GM23338 (cell line): ENCODE data around the gene FAM177A1. TPM values are rescaled to one million over a fixed set of nuclear protein-coding genes. Genes with fewer than 3 reads are reported as not detected.

ENCODE experiments used
- ATAC-seq: fragments of 200-7000 bp; cut with Tn5 transposase; 3 replicates; pipeline ENCODE4 v1.9.1; 2020
- DNase-seq: peaks from one replicate; pipeline ENCODE4 v3.0.0-alpha.2; 2015; ENCODE audit warnings: low spot score
- H2AFZ ChIP-seq: fragments of 200-600 bp; sonication (generic); 2 replicates; pipeline ENCODE4 v1.8.0; 2016; ENCODE audit warnings: antibody characterized with exemption, mild to moderate bottlenecking, moderate library complexity
- H3F3A ChIP-seq: fragments of 200-600 bp; sonication (generic); replicated peaks from 2 replicates; pipeline ENCODE4 v1.8.0; 2017; ENCODE audit warnings: antibody characterized with exemption, mixed run types, low read depth
- H3K27ac ChIP-seq: fragments of 200-600 bp; sonication (generic); 2 replicates; pipeline ENCODE4 v1.6.1; 2016; ENCODE audit warnings: low read depth
- H3K27me3 ChIP-seq: fragments of 200-600 bp; sonication (generic); 2 replicates; pipeline ENCODE4 v1.8.0; 2016; ENCODE audit warnings: mild to moderate bottlenecking, mixed run types, moderate library complexity; ENCODE audit not compliant: insufficient read depth
- H3K36me3 ChIP-seq: fragments of 200-600 bp; sonication (generic); 2 replicates; pipeline ENCODE4 v1.8.0; 2016; ENCODE audit warnings: mild to moderate bottlenecking; ENCODE audit not compliant: insufficient read depth
- H3K4me1 ChIP-seq: fragments of 200-600 bp; sonication (generic); 2 replicates; pipeline ENCODE4 v1.8.0; 2016; ENCODE audit warnings: mild to moderate bottlenecking, moderate library complexity; ENCODE audit not compliant: insufficient read depth
- H3K4me2 ChIP-seq: fragments of 200-600 bp; sonication (generic); 2 replicates; pipeline ENCODE4 v1.7.1; 2017; ENCODE audit warnings: mixed run types
- H3K4me3 ChIP-seq: fragments of 200-600 bp; sonication (generic); 2 replicates; pipeline ENCODE4 v1.6.1; 2016; ENCODE audit warnings: mixed run types
- H3K79me2 ChIP-seq: fragments of 200-600 bp; sonication (generic); replicated peaks from 2 replicates; pipeline ENCODE4 v1.8.0; 2017; ENCODE audit warnings: mild to moderate bottlenecking; ENCODE audit not compliant: insufficient read depth
- H3K9me2 ChIP-seq: fragments of 200-600 bp; sonication (generic); 2 replicates; pipeline ENCODE4 v1.8.0; 2017; ENCODE audit not compliant: insufficient read depth
- H4K20me1 ChIP-seq: fragments of 200-600 bp; sonication (generic); replicated peaks from 2 replicates; pipeline ENCODE4 v1.8.0; 2017; ENCODE audit warnings: mild to moderate bottlenecking; ENCODE audit not compliant: insufficient read depth
- H3K27ac Mint-ChIP-seq: 2 replicates; pipeline ENCODE4 v1.8.0; 2020; ENCODE audit warnings: inconsistent platforms, mild to moderate bottlenecking, moderate library complexity, mixed read lengths
- H3K27me3 Mint-ChIP-seq: 3 replicates; pipeline ENCODE4 v1.8.0; 2022; ENCODE audit warnings: low read depth, mild to moderate bottlenecking, moderate library complexity, mixed read lengths, inconsistent platforms; ENCODE audit not compliant: insufficient read depth, poor library complexity
- H3K36me3 Mint-ChIP-seq: 3 replicates; pipeline ENCODE4 v1.8.0; 2021; ENCODE audit warnings: low read depth, mild to moderate bottlenecking, inconsistent platforms, moderate library complexity, mixed read lengths
- H3K4me1 Mint-ChIP-seq: 3 replicates; pipeline ENCODE4 v1.8.0; 2020; ENCODE audit warnings: mild to moderate bottlenecking, inconsistent platforms, mixed read lengths
- H3K4me3 Mint-ChIP-seq: 3 replicates; pipeline ENCODE4 v1.8.0; 2021; ENCODE audit warnings: moderate library complexity, mild to moderate bottlenecking, inconsistent platforms, mixed read lengths
- H3K9me3 Mint-ChIP-seq: 3 replicates; pipeline ENCODE4 v1.8.0; 2020; ENCODE audit warnings: moderate library complexity, mild to moderate bottlenecking, inconsistent platforms, mixed read lengths
- CREB1 ChIP-seq: fragments of 250-450 bp; sonication (Bioruptor Pico); IDR thresholded peaks from 2 replicates; pipeline ENCODE4 v1.5.0; 2020; ENCODE audit warnings: low read depth, mild to moderate bottlenecking, moderate library complexity
- CTCF ChIP-seq, 2 experiments: fragments of 200-600 bp in 1 of 2; sonication (generic) in 1 of 2; conservative IDR thresholded peaks; 2 replicates each; pipeline versions ENCODE4 v1.5.1 to v1.6.1; 2016 to 2017; ENCODE audit warnings: antibody characterized with exemption in 2 of 2, low read depth in 2 of 2, mild to moderate bottlenecking in 2 of 2, moderate library complexity in 1 of 2
- ETS1 ChIP-seq: IDR thresholded peaks from 2 replicates; pipeline ENCODE4 v1.6.1; 2016; ENCODE audit warnings: antibody characterized with exemption
- JUNB ChIP-seq: IDR thresholded peaks from one replicate; pipeline ENCODE4 v1.6.1; 2016; ENCODE audit warnings: antibody characterized with exemption; ENCODE audit not compliant: unreplicated experiment
- POLR2AphosphoS5 ChIP-seq: IDR thresholded peaks from 2 replicates; pipeline ENCODE4 v1.6.1; 2016; ENCODE audit warnings: antibody characterized with exemption, low read depth
- REST ChIP-seq: IDR thresholded peaks from one replicate; pipeline ENCODE4 v1.6.1; 2018; ENCODE audit warnings: antibody characterized with exemption; ENCODE audit not compliant: unreplicated experiment
- ZNF114 ChIP-seq: fragments of 250-450 bp; sonication (Bioruptor Pico); IDR thresholded peaks from 2 replicates; pipeline ENCODE4 v1.5.0; 2020; ENCODE audit warnings: mild to moderate bottlenecking, moderate library complexity
- ZNF331 ChIP-seq: fragments of 250-450 bp; sonication (Bioruptor Pico); IDR thresholded peaks from 2 replicates; pipeline ENCODE4 v1.5.0; 2020; ENCODE audit warnings: low read depth, mild to moderate bottlenecking, moderate library complexity
- ZNF462 ChIP-seq: fragments of 250-450 bp; sonication (Bioruptor Pico); IDR thresholded peaks from 2 replicates; pipeline ENCODE4 v1.5.0; 2020; ENCODE audit warnings: mild to moderate bottlenecking, moderate library complexity
- polyA plus RNA-seq: library from polyadenylated mRNA; unstranded; fragments of >200 nt; fragmentation: Nextera tagmentation; extraction: Ambion mirVana; gene quantifications from 2 replicates; pipeline ENCODE4 v1.2.1, GENCODE V29; 2016
- total RNA-seq: library from RNA; depleted of rRNA; stranded (reverse); fragments of >200 nt; shearing (Covaris generic); gene quantifications from 2 replicates; pipeline ENCODE4 v1.2.3, GENCODE V29; 2014

The FAM177A1 gene
- total and polyA plus RNA-seq, 2 experiments from 2014 or later = 22.8 to 72.5 TPM

GRCh38 chr14:35051796-35052195 lies 5.7 kb downstream of the FAM177A1 start:
- H3K9me3 Mint-ChIP-seq = no peaks in the 10 kb centered on the region
- H3K36me3 Mint-ChIP-seq = peaks cover 17% of the 10 kb centered on the region; the same call in 2 of the 3 replicates
- Histone ChIP-seq H3K36me3 (no peaks in the 10 kb centered on the region), H3K4me3 (no peak overlapping the region), H3K4me1 (peaks cover 4% of the 10 kb centered on the region), H3K9me2 (no peaks in the 10 kb centered on the region), H3K27me3 (no peaks in the 10 kb centered on the region), H3K27ac (no peak overlapping the region), H3K4me2 (no peak overlapping the region), H3F3A (peaks cover 5% of the 10 kb centered on the region), H3K79me2 (peaks cover 16% of the 10 kb centered on the region), H4K20me1 (no peaks in the 10 kb centered on the region; the same call in 1 of the 2 replicates), H2AFZ (no peak overlapping the region)
- H3K4me1 Mint-ChIP-seq = peaks cover 6% of the 10 kb centered on the region; the same call in 2 of the 3 replicates
- H3K4me3 Mint-ChIP-seq = no peak overlapping the region
- DNase-seq (no peak), ATAC-seq (no peak)
- TF ChIP-seq ETS1 = no peak
- TF ChIP-seq POLR2AphosphoS5 = no peak
- no peak for TF ChIP-seq ZNF114 (CRISPR knock-in tag)
- peaks cover 2% of the 10 kb centered on the region for H3K27me3 Mint-ChIP-seq
- no peak overlapping the region for H3K27ac Mint-ChIP-seq

- H3K9me2 ChIP-seq = no peaks in the 10 kb centered on the region
- H2AFZ ChIP-seq = no peak overlapping the region
- no peak overlapping the region for H3K4me3 ChIP-seq
- H3K79me2 ChIP-seq = peaks cover 10% of the 10 kb centered on the region
- no peaks in the 10 kb centered on the region for H3K4me1 ChIP-seq
- H3K27me3 ChIP-seq = no peaks in the 10 kb centered on the region
- H4K20me1 ChIP-seq = no peaks in the 10 kb centered on the region; the same call in 1 of the 2 replicates
- no peak overlapping the region for H3K4me2 ChIP-seq
- H3K27ac Mint-ChIP-seq = no peak overlapping the region
- no peaks in the 10 kb centered on the region for H3F3A ChIP-seq
- H3K4me1 Mint-ChIP-seq = peaks cover 6% of the 10 kb centered on the region; the same call in 2 of the 3 replicates
- no peak overlapping the region for H3K27ac ChIP-seq
- H3K36me3 Mint-ChIP-seq = peaks cover 17% of the 10 kb centered on the region; the same call in 2 of the 3 replicates
- H3K4me3 Mint-ChIP-seq = no peak overlapping the region
- H3K36me3 ChIP-seq = no peaks in the 10 kb centered on the region
- peaks cover 2% of the 10 kb centered on the region for H3K27me3 Mint-ChIP-seq
- no peak for ATAC-seq
- no peak for DNase-seq
- no peaks in the 10 kb centered on the region for H3K9me3 Mint-ChIP-seq
- TF ChIP-seq ZNF114 (CRISPR knock-in tag) = no peak
- no peak for TF ChIP-seq CTCF (conservative IDR thresholded peaks at IDR 0.05; ENCODE audit: low read depth in 2 of 2)
- no peak for TF ChIP-seq ZNF331 (CRISPR knock-in tag)
- no peak for TF ChIP-seq CREB1
- no peak for TF ChIP-seq JUNB
- TF ChIP-seq ZNF462 (CRISPR knock-in tag) = no peak
- TF ChIP-seq POLR2AphosphoS5 = no peak
- TF ChIP-seq REST = no peak
Measured at GRCh38 chr14:35052637-35053036, 6.6 kb downstream of the FAM177A1 start.
